Body of pancreas (tissue), 4 donors: ENCODE data around the gene KCNIP4. TPM values are rescaled to one million over a fixed set of nuclear protein-coding genes. Genes with fewer than 3 reads are reported as not detected.
"Not testable (repeated sequence)": the region's sequence is repeated elsewhere in the genome, so short reads cannot be mapped to it uniquely, and the experiment has no call there.

ENCODE experiments used
- ATAC-seq: fragments of 150-250 bp; one replicate; pipeline ENCODE4 v1.9.1; 2016
- DNase-seq, 4 donors: peaks; one replicate each; pipeline ENCODE4 v3.0.0-alpha.2; 2019
- H3K27ac ChIP-seq, 4 donors: fragments of 200-600 bp; sonication (generic); 1 replicate in 3 of 4; 2 replicates in 1 of 4; pipeline versions ENCODE4 v1.5.1 to v1.6.1; 2016 to 2019; ENCODE audit warnings: mild to moderate bottlenecking in 1 of 4, mixed read lengths in 1 of 4, moderate library complexity in 1 of 4
- H3K27me3 ChIP-seq, 2 donors: fragments of 200-600 bp; sonication (generic); one replicate each; pipeline ENCODE4 v1.6.0; 2016; ENCODE audit warnings: mild to moderate bottlenecking in 1 of 2
- H3K36me3 ChIP-seq, 2 donors: fragments of 200-600 bp; sonication (generic); replicated peaks in 1 of 2; 2 replicates each; pipeline ENCODE4 v1.5.1; 2016; ENCODE audit warnings: low read depth in 2 of 2; ENCODE audit not compliant: insufficient read depth in 1 of 2
- H3K4me1 ChIP-seq: fragments of 200-600 bp; sonication (generic); one replicate; pipeline ENCODE4 v1.6.0; 2016
- H3K4me3 ChIP-seq, 2 donors: fragments of 200-600 bp; sonication (generic); 1 replicate in 1 of 2; 2 replicates in 1 of 2; pipeline ENCODE4 v1.5.1; 2016 to 2019
- H3K9me3 ChIP-seq, 3 donors: fragments of 200-600 bp; sonication (generic); 1 replicate in 2 of 3; 2 replicates in 1 of 3; pipeline ENCODE4 v1.5.1; 2016
- POLR2A ChIP-seq, 3 donors: fragments of 450-650 bp; IDR thresholded peaks; one replicate each; pipeline ENCODE4 v1.6.1; 2016; ENCODE audit warnings: antibody characterized with exemption in 3 of 3, mild to moderate bottlenecking in 2 of 3
- WGBS, 2 donors: methylation state at CpG; one replicate each; pipeline ENCODE4 v1.1.5; 2017; 5-methylcytosine and 5-hydroxymethylcytosine counted together
- intact Hi-C: fragments of 100-400 bp; cut with DNase I; formaldehyde crosslinking; loops from one replicate; pipeline ENCODE4 v1.15.1; 2023
- total RNA-seq, 2 donors: library from RNA; depleted of rRNA; stranded (reverse); fragments of >200 nt; gene quantifications; one replicate each; pipeline ENCODE4 v1.1.0, GENCODE V29; 2016
- TF ChIP-seq, protein P1 (sequence below), 7 experiments: fragments of 450-650 bp in 4 of 7; fragments of 200-600 bp in 3 of 7; sonication (generic) in 3 of 7; IDR thresholded peaks; one replicate each; pipeline ENCODE4 v1.5.1; 2016 to 2019; ENCODE audit warnings: antibody characterized with exemption in 7 of 7

KCNIP4 gene
- total RNA-seq, 2 donors from 2014 or later, result not detected

DNA sequence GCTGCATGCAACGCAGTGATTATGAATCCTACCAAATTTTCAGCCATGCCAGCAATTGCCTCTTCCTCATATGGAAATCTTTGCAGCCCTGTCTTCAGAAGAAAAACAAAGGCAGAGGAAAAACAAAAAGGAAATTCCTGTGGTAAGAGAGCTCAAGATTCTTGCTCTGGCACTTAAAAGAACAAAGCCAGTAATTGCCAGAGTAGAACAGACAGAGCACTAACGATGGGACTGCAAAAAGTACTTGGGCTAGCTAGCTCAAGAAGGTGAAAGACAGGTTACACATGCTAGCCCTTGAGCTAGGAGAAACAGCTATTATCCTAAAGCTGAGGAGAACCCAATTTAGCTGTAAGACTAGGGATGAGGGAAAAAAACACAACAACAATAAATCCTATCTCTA, 582.3 kb downstream of the KCNIP4 start:
- intact Hi-C loops, result no loop called here
- no peak overlapping the region for H3K27ac ChIP-seq
- DNase-seq, result no peak
- H3K27me3 ChIP-seq, result no peaks in the 10 kb centered on the region
- no peak overlapping the region for H3K4me3 ChIP-seq
- TF ChIP-seq, protein P1, sequence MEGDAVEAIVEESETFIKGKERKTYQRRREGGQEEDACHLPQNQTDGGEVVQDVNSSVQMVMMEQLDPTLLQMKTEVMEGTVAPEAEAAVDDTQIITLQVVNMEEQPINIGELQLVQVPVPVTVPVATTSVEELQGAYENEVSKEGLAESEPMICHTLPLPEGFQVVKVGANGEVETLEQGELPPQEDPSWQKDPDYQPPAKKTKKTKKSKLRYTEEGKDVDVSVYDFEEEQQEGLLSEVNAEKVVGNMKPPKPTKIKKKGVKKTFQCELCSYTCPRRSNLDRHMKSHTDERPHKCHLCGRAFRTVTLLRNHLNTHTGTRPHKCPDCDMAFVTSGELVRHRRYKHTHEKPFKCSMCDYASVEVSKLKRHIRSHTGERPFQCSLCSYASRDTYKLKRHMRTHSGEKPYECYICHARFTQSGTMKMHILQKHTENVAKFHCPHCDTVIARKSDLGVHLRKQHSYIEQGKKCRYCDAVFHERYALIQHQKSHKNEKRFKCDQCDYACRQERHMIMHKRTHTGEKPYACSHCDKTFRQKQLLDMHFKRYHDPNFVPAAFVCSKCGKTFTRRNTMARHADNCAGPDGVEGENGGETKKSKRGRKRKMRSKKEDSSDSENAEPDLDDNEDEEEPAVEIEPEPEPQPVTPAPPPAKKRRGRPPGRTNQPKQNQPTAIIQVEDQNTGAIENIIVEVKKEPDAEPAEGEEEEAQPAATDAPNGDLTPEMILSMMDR (IDR thresholded peaks at IDR 0.05), result no peak
- TF ChIP-seq POLR2A (IDR thresholded peaks at IDR 0.05), result no peak
- ATAC-seq, result no peak
- 25 to 28% methylated on average over 2 of the region's 2 CpGs for WGBS, 2 donors
- H3K36me3 ChIP-seq, result no peaks in the 10 kb centered on the region
- H3K4me1 ChIP-seq, result no peaks in the 10 kb centered on the region
- H3K9me3 ChIP-seq, result no peaks in the 10 kb centered on the region

GRCh38 chr4:21363701-21364100, 584.9 kb downstream of the KCNIP4 start:
- Histone ChIP-seq H3K27me3 (no peaks in the 10 kb centered on the region), H3K36me3 (no peaks in the 10 kb centered on the region), H3K27ac (no peak overlapping the region), H3K4me1 (no peaks in the 10 kb centered on the region), H3K4me3 (no peak overlapping the region), H3K9me3 (no peaks in the 10 kb centered on the region)
- TF ChIP-seq, protein P1 (IDR thresholded peaks at IDR 0.05), result no peak
- no peak for TF ChIP-seq POLR2A (IDR thresholded peaks at IDR 0.05)
- WGBS, 2 donors, result 44 to 56% methylated on average over 1 of the region's 1 CpG
- no peak for DNase-seq
- intact Hi-C loops, result no loop called here
- ATAC-seq, result no peak

DNA sequence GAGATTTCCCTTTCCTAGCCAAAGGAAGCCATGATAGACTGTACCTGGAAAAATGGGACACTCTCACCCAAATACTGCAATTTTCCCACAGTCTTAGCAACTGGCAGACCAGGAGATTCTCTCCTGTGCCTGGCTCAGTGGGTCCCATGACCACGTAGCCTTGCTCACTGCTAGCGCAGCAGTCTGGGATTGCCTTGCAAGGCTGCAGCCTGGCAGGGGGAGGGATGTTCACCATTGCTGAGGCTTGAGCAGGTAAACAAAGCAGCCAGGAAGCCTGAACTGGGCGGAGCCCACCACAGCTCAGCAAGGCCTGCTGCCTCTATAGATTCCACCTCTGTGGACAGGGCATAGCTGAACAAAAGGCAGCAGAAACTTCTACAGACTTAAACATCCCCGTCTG, 596.2 kb downstream of the KCNIP4 start:
- H3K4me3 ChIP-seq, H3K27ac ChIP-seq, DNase-seq, H3K9me3 ChIP-seq, intact Hi-C loops, ATAC-seq, H3K36me3 ChIP-seq, H3K4me1 ChIP-seq, H3K27me3 ChIP-seq: not testable (repeated sequence)
- 47 to 71% methylated on average over 2 to 4 of the region's 4 CpGs for WGBS, 2 donors

GRCh38 chr4:21347142-21347541, 601.4 kb downstream of the KCNIP4 start:
- ATAC-seq, result no peak
- 27 to 44% methylated on average over 1 of the region's 1 CpG for WGBS, 2 donors
- Histone ChIP-seq H3K27me3 (no peaks in the 10 kb centered on the region), H3K27ac (no peak overlapping the region), H3K4me1 (no peaks in the 10 kb centered on the region), H3K36me3 (no peaks in the 10 kb centered on the region), H3K4me3 (no peak overlapping the region), H3K9me3 (peaks cover 0 to 6% (median 0%) of the 10 kb centered on the region in 3 donors)
- intact Hi-C loops, result no loop called here
- no peak for TF ChIP-seq POLR2A (IDR thresholded peaks at IDR 0.05)
- TF ChIP-seq, protein P1 (IDR thresholded peaks at IDR 0.05), result no peak
- no peak for DNase-seq

DNA sequence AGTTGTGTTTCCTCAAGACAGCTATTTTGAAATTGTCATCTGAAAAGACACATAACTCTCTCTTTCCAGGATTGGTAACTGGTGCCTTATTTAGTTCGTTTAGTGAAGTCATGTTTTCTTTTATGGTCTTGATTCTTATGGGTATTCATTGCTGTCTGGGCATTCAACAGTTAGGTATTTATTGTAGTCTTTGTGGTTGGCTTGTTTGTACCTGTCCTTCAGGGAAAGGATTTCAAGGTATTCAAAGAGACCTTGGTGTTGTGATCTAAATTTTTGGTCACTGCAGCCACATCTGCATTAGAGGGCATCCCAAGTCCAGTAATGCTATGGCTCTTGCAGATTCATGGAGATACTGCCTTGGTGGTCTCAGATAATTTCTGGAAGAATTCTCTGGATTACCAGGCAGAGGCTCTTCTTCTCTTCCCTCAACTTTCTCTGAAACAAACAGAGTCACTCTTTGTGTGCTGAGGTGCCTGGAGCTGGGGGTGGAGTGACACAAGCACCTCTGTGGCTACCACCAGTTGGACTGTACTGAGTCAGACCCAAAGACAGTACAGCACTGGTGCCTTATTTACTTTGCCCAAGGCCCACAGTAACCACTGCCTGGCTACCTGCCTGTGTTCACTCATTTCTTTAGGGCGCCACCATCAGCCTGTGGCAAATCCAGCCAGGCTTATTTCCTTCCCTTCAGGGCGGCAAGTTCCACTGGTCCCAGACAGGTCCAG, 620.4 kb downstream of the KCNIP4 start:
- WGBS, 2 donors, result 69 to 75% methylated on average over 3 of the region's 3 CpGs
- TF ChIP-seq, protein P1 (IDR thresholded peaks at IDR 0.05), result no peak
- no peak for TF ChIP-seq POLR2A (IDR thresholded peaks at IDR 0.05)
- Histone ChIP-seq H3K27me3 (no peaks in the 10 kb centered on the region), H3K4me3 (no peak overlapping the region), H3K36me3 (no peaks in the 10 kb centered on the region), H3K9me3 (no peaks in the 10 kb centered on the region), H3K4me1 (no peaks in the 10 kb centered on the region), H3K27ac (no peak overlapping the region)
- ATAC-seq, result no peak
- intact Hi-C loops, result no loop called here
- no peak for DNase-seq
